Colonic mucosa (tissue), 4 donors: ENCODE measurements around the gene SLC25A13. TPM values are rescaled to one million over a fixed set of nuclear protein-coding genes. Genes with fewer than 3 reads are reported as not detected.

Source experiments
- DNase-seq: peaks from one replicate; pipeline ENCODE4 v3.0.0-alpha.2; 2020
- H3K27ac ChIP-seq: fragments of 200-600 bp; one replicate; pipeline ENCODE4 v1.8.0; 2021
- H3K27me3 ChIP-seq: fragments of 200-600 bp; one replicate; pipeline ENCODE4 v1.8.0; 2021
- H3K36me3 ChIP-seq: fragments of 200-600 bp; one replicate; pipeline ENCODE4 v1.8.0; 2021
- H3K4me1 ChIP-seq: fragments of 200-600 bp; one replicate; pipeline ENCODE4 v1.8.0; 2021; ENCODE audit warnings: mild to moderate bottlenecking
- H3K4me3 ChIP-seq: fragments of 200-600 bp; one replicate; pipeline ENCODE4 v1.8.0; 2021
- H3K9ac ChIP-seq, 2 donors: one replicate each; pipeline ENCODE4 v1.7.0; 2013; ENCODE audit warnings: control low read depth in 2 of 2, low read depth in 2 of 2, low read length in 2 of 2
- H3K9me3 ChIP-seq: fragments of 200-600 bp; one replicate; pipeline ENCODE4 v1.8.0; 2021
- CTCF ChIP-seq: fragments of 200-600 bp; IDR thresholded peaks from one replicate; pipeline ENCODE4 v1.8.0; 2022; ENCODE audit warnings: antibody characterized with exemption, mild to moderate bottlenecking
- intact Hi-C: fragments of 100-400 bp; cut with DNase I; formaldehyde crosslinking; loops from one replicate; pipeline ENCODE4 v1.14.1; 2022
- total RNA-seq, 2 donors: library from RNA; stranded (reverse); fragmentation: NEBNext Ultra II Directional in 1 of 2; extraction: Animal tissue kit (Norgen Biotek cat#: 25700) in 1 of 2; gene quantifications; one replicate each; pipeline ENCODE4 v1.2.1, GENCODE V29; 2021
- donor health status: healthy.
- donor health status: DM: no; HTN: no; CAD: no.
- donor health status: DM: no; HTN: no; CAD: no.

The SLC25A13 gene
- total RNA-seq, 2 donors from 2014 or later = 36.4 to 45.2 TPM

- no peak overlapping the region for H3K9ac ChIP-seq
- no peak for TF ChIP-seq CTCF
- H3K9me3 ChIP-seq = no peaks in the 10 kb centered on the region
- H3K27me3 ChIP-seq = no peaks in the 10 kb centered on the region
- H3K4me3 ChIP-seq = no peak overlapping the region
- intact Hi-C loops = no loop called here
- H3K27ac ChIP-seq = no peak overlapping the region
- DNase-seq = no peak
- no peaks in the 10 kb centered on the region for H3K4me1 ChIP-seq
- no peaks in the 10 kb centered on the region for H3K36me3 ChIP-seq
These were observed 170.0 kb downstream of the SLC25A13 start for GRCh38 chr7:96151889-96152288.

GRCh38 chr7:96144260-96144526 is 177.7 kb downstream of the SLC25A13 start:
- no peak for TF ChIP-seq CTCF
- no peaks in the 10 kb centered on the region for H3K4me1 ChIP-seq
- intact Hi-C loops = no loop called here
- H3K27me3 ChIP-seq = no peaks in the 10 kb centered on the region
- no peak overlapping the region for H3K27ac ChIP-seq
- H3K4me3 ChIP-seq = no peak overlapping the region
- H3K9ac ChIP-seq = no peak overlapping the region
- no peaks in the 10 kb centered on the region for H3K36me3 ChIP-seq
- DNase-seq = no peak
- H3K9me3 ChIP-seq = no peaks in the 10 kb centered on the region

- intact Hi-C loops = no loop called here
- no peak for TF ChIP-seq CTCF
- no peaks in the 10 kb centered on the region for H3K4me1 ChIP-seq
- H3K9me3 ChIP-seq = no peaks in the 10 kb centered on the region
- no peaks in the 10 kb centered on the region for H3K36me3 ChIP-seq
- no peak overlapping the region for H3K27ac ChIP-seq
- H3K9ac ChIP-seq = no peak overlapping the region
- no peak overlapping the region for H3K4me3 ChIP-seq
- H3K27me3 ChIP-seq = no peaks in the 10 kb centered on the region
- no peak for DNase-seq
These were observed 178.2 kb downstream of the SLC25A13 start for GRCh38 chr7:96143495-96144259.

GRCh38 chr7:96136600-96137239 is 185.2 kb downstream of the SLC25A13 start:
- H3K4me1 ChIP-seq = no peaks in the 10 kb centered on the region

GRCh38 chr7:96135241-96135640 is 186.7 kb downstream of the SLC25A13 start:
- DNase-seq = no peak
- intact Hi-C loops = no loop called here
- TF ChIP-seq CTCF = no peak
- H3K27me3 ChIP-seq = no peaks in the 10 kb centered on the region
- no peaks in the 10 kb centered on the region for H3K36me3 ChIP-seq
- no peak overlapping the region for H3K27ac ChIP-seq
- H3K4me1 ChIP-seq = no peaks in the 10 kb centered on the region
- no peak overlapping the region for H3K4me3 ChIP-seq
- H3K9ac ChIP-seq = no peak overlapping the region
- no peaks in the 10 kb centered on the region for H3K9me3 ChIP-seq

More at GRCh38 chr7:96136600-96137239, 185.2 kb downstream of the SLC25A13 start:
- TF ChIP-seq CTCF = no peak
- intact Hi-C loops = no loop called here
- H3K9ac ChIP-seq = no peak overlapping the region
- no peak overlapping the region for H3K4me3 ChIP-seq
- H3K27me3 ChIP-seq = no peaks in the 10 kb centered on the region
- H3K36me3 ChIP-seq = no peaks in the 10 kb centered on the region
- no peaks in the 10 kb centered on the region for H3K9me3 ChIP-seq
- H3K27ac ChIP-seq = no peak overlapping the region
- no peak for DNase-seq
